Fibroblast of lung (primary cell): ENCODE data around the gene NPY4R2. TPM values are rescaled to one million over a fixed set of nuclear protein-coding genes. Genes with fewer than 3 reads are reported as not detected.
"Not testable (repeated sequence)": the region's sequence is repeated elsewhere in the genome, so short reads cannot be mapped to it uniquely, and the experiment has no call there.

Source experiments
- DNase-seq, 2 donors: peaks; one replicate each; pipeline versions ENCODE4 v3.0.0 to v3.0.0-alpha.2; 2010; ENCODE audit warnings: low read depth in 2 of 2
- H2AFZ ChIP-seq: 2 replicates; pipeline ENCODE4 v1.5.1; 2012; ENCODE audit warnings: low read length, control low read depth, inconsistent platforms
- H3K27ac ChIP-seq: 2 replicates; pipeline ENCODE4 v1.5.1; 2011; ENCODE audit warnings: low read length, control low read depth; ENCODE audit not compliant: insufficient read depth
- H3K27me3 ChIP-seq: 2 replicates; pipeline ENCODE4 v1.5.1; 2011; ENCODE audit warnings: mild to moderate bottlenecking, low read length; ENCODE audit not compliant: control insufficient read depth, insufficient read depth
- H3K36me3 ChIP-seq: 2 replicates; pipeline ENCODE4 v1.5.1; 2011; ENCODE audit warnings: low read length; ENCODE audit not compliant: control insufficient read depth, insufficient read depth
- H3K4me1 ChIP-seq: 2 replicates; pipeline ENCODE4 v1.5.1; 2011; ENCODE audit warnings: low read length; ENCODE audit not compliant: control insufficient read depth, insufficient read depth; ENCODE audit errors: extremely low read depth
- H3K4me2 ChIP-seq: 2 replicates; pipeline ENCODE4 v1.5.1; 2011; ENCODE audit warnings: low read length, control low read depth; ENCODE audit not compliant: insufficient read depth; ENCODE audit errors: extremely low read depth
- H3K4me3 ChIP-seq, 4 experiments: fragments of 200-600 bp in 1 of 4; sonication (generic) in 1 of 4; replicated peaks in 1 of 4; 2 replicates each; pipeline ENCODE4 v1.5.1; 2011 to 2016; ENCODE audit warnings: low read length in 4 of 4, low read depth in 3 of 4, mild to moderate bottlenecking in 3 of 4, control low read depth in 2 of 4, inconsistent platforms in 1 of 4, mixed read lengths in 1 of 4; ENCODE audit not compliant: insufficient read depth in 1 of 4; ENCODE audit errors: control extremely low read depth in 1 of 4
- H3K79me2 ChIP-seq: 2 replicates; pipeline ENCODE4 v1.5.1; 2012; ENCODE audit warnings: mild to moderate bottlenecking, low read length, inconsistent platforms; ENCODE audit not compliant: control insufficient read depth, insufficient read depth
- H3K9ac ChIP-seq: 2 replicates; pipeline ENCODE4 v1.5.1; 2011; ENCODE audit warnings: mild to moderate bottlenecking, low read length, control low read depth; ENCODE audit not compliant: insufficient read depth
- H3K9me3 ChIP-seq: 2 replicates; pipeline ENCODE4 v1.5.1; 2012; ENCODE audit warnings: low read depth, low read length; ENCODE audit not compliant: control insufficient read depth, insufficient read depth
- H4K20me1 ChIP-seq: 2 replicates; pipeline ENCODE4 v1.5.1; 2011; ENCODE audit warnings: low read length; ENCODE audit not compliant: control insufficient read depth, insufficient read depth; ENCODE audit errors: extremely low read depth
- polyA minus RNA-seq: library from RNA; depleted of rRNA, polyadenylated mRNA; stranded (reverse); fragments of >200 nt; gene quantifications from 2 replicates; pipeline ENCODE4 v1.2.3, GENCODE V29; 2011; ENCODE audit warnings: low replicate concordance
- polyA plus RNA-seq, 2 donors: library from polyadenylated mRNA; depleted of rRNA in 1 of 2; stranded (reverse) in 1 of 2; unstranded in 1 of 2; fragments of >200 nt; gene quantifications; 2 replicates each; pipeline ENCODE4 v1.2.1, GENCODE V29; 2011 to 2012; ENCODE audit warnings: missing spikeins in 1 of 2
- total RNA-seq: library from RNA; depleted of rRNA; stranded (reverse); fragments of >200 nt; gene quantifications from 2 replicates; pipeline ENCODE4 v1.2.1, GENCODE V29; 2014

Gene NPY4R2
- not detected in 2 replicates for total RNA-seq
- polyA plus RNA-seq: 0.03 TPM in 1 of 2 replicates, not detected in the other
- polyA plus RNA-seq (2012): not detected in 2 replicates
- polyA minus RNA-seq: not detected in 2 replicates

- not testable (repeated sequence) for H3K27ac ChIP-seq, H3K9ac ChIP-seq, H3K36me3 ChIP-seq, H2AFZ ChIP-seq, H4K20me1 ChIP-seq, H3K4me1 ChIP-seq, DNase-seq, H3K4me2 ChIP-seq, H3K9me3 ChIP-seq, H3K27me3 ChIP-seq, H3K79me2 ChIP-seq, H3K4me3 ChIP-seq
These were observed at the start of gene NPY4R2 for GRCh38 chr10:47918475-47918874. TSS of gene NPY4R2 (plus strand) at chr10:47918662. CDS start at chr10:47921988, 3,326 bp downstream.

GRCh38 chr10:47870887-47871286, 47.6 kb upstream of the NPY4R2 start:
- not testable (repeated sequence) for H3K4me3 ChIP-seq, H3K9ac ChIP-seq, H3K79me2 ChIP-seq, H2AFZ ChIP-seq, DNase-seq, H3K4me2 ChIP-seq, H4K20me1 ChIP-seq, H3K4me1 ChIP-seq, H3K27me3 ChIP-seq, H3K27ac ChIP-seq, H3K36me3 ChIP-seq, H3K9me3 ChIP-seq

GRCh38 chr10:47871485-47872180, 46.8 kb upstream of the NPY4R2 start:
- H3K4me2 ChIP-seq, H3K79me2 ChIP-seq, H4K20me1 ChIP-seq, H3K4me1 ChIP-seq, H3K4me3 ChIP-seq, H3K9ac ChIP-seq, H3K27ac ChIP-seq, DNase-seq, H3K9me3 ChIP-seq, H3K27me3 ChIP-seq, H2AFZ ChIP-seq, H3K36me3 ChIP-seq: not testable (repeated sequence)

DNA sequence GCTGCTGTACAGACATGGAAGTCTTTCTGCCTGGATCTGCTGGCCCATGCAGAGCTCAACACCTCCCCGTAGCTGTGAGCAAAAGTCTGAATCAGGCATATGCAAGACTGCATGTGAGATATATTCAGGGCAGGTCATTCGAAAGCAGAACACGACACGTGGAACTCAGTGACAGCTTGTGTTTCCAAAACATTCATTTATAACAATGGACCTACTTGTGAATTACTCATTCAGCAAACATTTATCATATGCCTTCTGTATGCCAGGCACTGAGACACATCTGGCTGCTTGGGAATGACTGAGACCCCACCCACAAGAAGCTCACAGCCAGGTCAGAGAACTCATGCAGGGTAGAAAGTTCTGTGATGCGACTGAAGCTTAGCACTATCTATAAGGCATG, 46.2 kb upstream of the NPY4R2 start:
- H3K36me3 ChIP-seq, H2AFZ ChIP-seq, H4K20me1 ChIP-seq, H3K9me3 ChIP-seq, DNase-seq, H3K27ac ChIP-seq, H3K4me2 ChIP-seq, H3K79me2 ChIP-seq, H3K4me3 ChIP-seq, H3K27me3 ChIP-seq, H3K4me1 ChIP-seq, H3K9ac ChIP-seq: not testable (repeated sequence)

DNA sequence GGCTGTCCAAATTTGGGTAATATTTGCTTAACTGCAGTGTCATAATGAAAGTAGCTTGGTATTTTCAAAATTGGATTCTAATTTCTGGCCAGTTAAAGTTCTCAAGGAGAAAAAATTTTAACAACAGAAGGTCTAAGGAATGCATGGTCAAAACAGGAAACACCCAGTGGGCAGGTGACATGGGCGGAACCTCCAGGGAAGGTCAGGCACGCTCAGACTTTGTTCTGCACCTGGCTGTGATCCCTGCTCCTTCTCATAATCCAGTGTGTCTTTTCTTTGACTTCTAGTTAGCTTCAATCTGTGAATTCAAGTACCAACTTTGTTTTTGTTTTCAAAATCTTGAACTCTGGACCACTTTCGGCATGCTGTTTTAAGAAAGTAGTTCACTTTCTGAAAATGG, 34.2 kb upstream of the NPY4R2 start:
- not testable (repeated sequence) for H3K4me2 ChIP-seq, H3K9me3 ChIP-seq, DNase-seq, H3K9ac ChIP-seq, H3K27ac ChIP-seq, H3K36me3 ChIP-seq, H4K20me1 ChIP-seq, H3K4me3 ChIP-seq, H2AFZ ChIP-seq, H3K4me1 ChIP-seq, H3K79me2 ChIP-seq, H3K27me3 ChIP-seq

GRCh38 chr10:47884934-47885333, 33.5 kb upstream of the NPY4R2 start:
- not testable (repeated sequence) for H3K4me2 ChIP-seq, H3K79me2 ChIP-seq, DNase-seq, H3K27me3 ChIP-seq, H2AFZ ChIP-seq, H3K4me1 ChIP-seq, H3K27ac ChIP-seq, H3K9ac ChIP-seq, H4K20me1 ChIP-seq, H3K9me3 ChIP-seq, H3K36me3 ChIP-seq, H3K4me3 ChIP-seq

DNA sequence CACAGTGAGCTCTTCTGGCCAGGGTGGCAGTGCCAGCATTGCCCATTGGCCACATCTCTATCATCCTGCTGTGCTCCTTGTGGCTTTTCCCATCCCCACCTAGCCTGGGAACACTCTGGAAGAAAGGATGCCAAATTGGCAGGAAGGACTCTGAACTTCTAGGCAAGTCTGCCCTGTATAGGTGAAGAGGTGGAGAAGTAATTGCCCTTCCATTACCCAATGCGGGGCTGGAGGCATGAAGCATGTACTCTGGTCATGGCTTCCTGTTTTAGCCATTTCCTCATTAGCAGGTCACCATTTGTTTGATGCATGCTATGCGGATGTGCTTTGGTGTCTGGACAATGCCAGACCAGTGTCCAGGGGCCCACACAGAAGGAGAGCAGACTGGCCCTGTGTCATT, 32.1 kb upstream of the NPY4R2 start:
- H3K4me2 ChIP-seq, H4K20me1 ChIP-seq, H3K9me3 ChIP-seq: not testable (repeated sequence)

More for the DNA sequence above, 32.1 kb upstream of the NPY4R2 start:
- not testable (repeated sequence) for H3K27me3 ChIP-seq, DNase-seq, H3K79me2 ChIP-seq, H2AFZ ChIP-seq, H3K9ac ChIP-seq, H3K4me1 ChIP-seq, H3K4me3 ChIP-seq, H3K36me3 ChIP-seq, H3K27ac ChIP-seq
